ENCODE measurements around the gene TMEM123.

Gene TMEM123

GRCh38 chr11:102398297-102398696 lies 54.3 kb downstream of the TMEM123 start:
- Histone ChIP-seq H3K27ac (ENCODE audit: low read depth, low read length) (peak overlapping the region; percentile 54; the same call in 1 of the 2 replicates), H3K4me2 (ENCODE audit: low read depth, low read length, poor library complexity, severe bottlenecking) (no peak overlapping the region), H3K9me2 (replicated peaks; ENCODE audit: insufficient read depth, low read length) (no peaks in the 10 kb centered on the region), H2AFZ (ENCODE audit: low read depth, low read length, severe bottlenecking) (no peak overlapping the region), H4K20me1 (ENCODE audit: low read depth, low read length) (no peaks in the 10 kb centered on the region), H3K27me3 (ENCODE audit: low read length) (no peaks in the 10 kb centered on the region), H3F3A (ENCODE audit: insufficient read depth) (peaks cover 66% of the 10 kb centered on the region), H3K4me3 (ENCODE audit: insufficient read depth, low read length, poor library complexity, severe bottlenecking) (no peak overlapping the region), H3K9ac (ENCODE audit: low read length) (no peak overlapping the region), H3K36me3 (ENCODE audit: low read length) (peaks cover 64% of the 10 kb centered on the region), H3K9me3 (ENCODE audit: insufficient read depth, low read length) (no peaks in the 10 kb centered on the region), H3K79me2 (ENCODE audit: insufficient read depth, low read length) (peaks cover 20% of the 10 kb centered on the region)
- TF ChIP-seq EZH2phosphoT487 (conservative IDR thresholded peaks at IDR 0.05; ENCODE audit: low read length): no peak

GRCh38 chr11:102396708-102397563 lies 55.6 kb downstream of the TMEM123 start:
- H3K27ac ChIP-seq (ENCODE audit: low read depth, low read length): peak overlapping the region; percentile 54
- peaks cover 60% of the 10 kb centered on the region for H3K36me3 ChIP-seq (ENCODE audit: low read length)
- no peaks in the 10 kb centered on the region for H3K27me3 ChIP-seq (ENCODE audit: low read length)
- no peaks in the 10 kb centered on the region for H3K9me2 ChIP-seq (replicated peaks; ENCODE audit: insufficient read depth, low read length)
- H3K9ac ChIP-seq (ENCODE audit: low read length): no peak overlapping the region
- peaks cover 12% of the 10 kb centered on the region; the same call in 1 of the 2 replicates for H3K79me2 ChIP-seq (ENCODE audit: insufficient read depth, low read length)
- H2AFZ ChIP-seq (ENCODE audit: low read depth, low read length, severe bottlenecking): no peak overlapping the region
- no peak for TF ChIP-seq CTCF (IDR thresholded peaks at IDR 0.05; ENCODE audit: insufficient read depth, low read length, poor library complexity, severe bottlenecking)
- no peak for TF ChIP-seq EZH2phosphoT487 (conservative IDR thresholded peaks at IDR 0.05; ENCODE audit: low read length)
- peak overlapping the region; percentile 28 for H3K4me2 ChIP-seq (ENCODE audit: low read depth, low read length, poor library complexity, severe bottlenecking)
- H4K20me1 ChIP-seq (ENCODE audit: low read depth, low read length): no peaks in the 10 kb centered on the region
- H3K4me3 ChIP-seq (ENCODE audit: insufficient read depth, low read length, poor library complexity, severe bottlenecking): no peak overlapping the region
- H3K9me3 ChIP-seq (ENCODE audit: insufficient read depth, low read length): no peaks in the 10 kb centered on the region
- H3F3A ChIP-seq (ENCODE audit: insufficient read depth): peaks cover 68% of the 10 kb centered on the region

- Histone ChIP-seq H2AFZ (ENCODE audit: low read depth, low read length, severe bottlenecking) (no peak overlapping the region), H3F3A (ENCODE audit: insufficient read depth) (peaks cover 67% of the 10 kb centered on the region), H3K9me3 (ENCODE audit: insufficient read depth, low read length) (no peaks in the 10 kb centered on the region), H3K36me3 (ENCODE audit: low read length) (peaks cover 49% of the 10 kb centered on the region), H3K9ac (ENCODE audit: low read length) (no peak overlapping the region), H3K4me2 (ENCODE audit: low read depth, low read length, poor library complexity, severe bottlenecking) (peak overlapping the region; percentile 28), H3K27me3 (ENCODE audit: low read length) (no peaks in the 10 kb centered on the region), H3K4me3 (ENCODE audit: insufficient read depth, low read length, poor library complexity, severe bottlenecking) (no peak overlapping the region), H3K79me2 (ENCODE audit: insufficient read depth, low read length) (peaks cover 17% of the 10 kb centered on the region; the same call in 1 of the 2 replicates), H3K9me2 (replicated peaks; ENCODE audit: insufficient read depth, low read length) (no peaks in the 10 kb centered on the region), H3K27ac (ENCODE audit: low read depth, low read length) (peak overlapping the region; percentile 54), H4K20me1 (ENCODE audit: low read depth, low read length) (no peaks in the 10 kb centered on the region)
- TF ChIP-seq EZH2phosphoT487 (conservative IDR thresholded peaks at IDR 0.05; ENCODE audit: low read length) (no peak), CTCF (IDR thresholded peaks at IDR 0.05; ENCODE audit: insufficient read depth, low read length, poor library complexity, severe bottlenecking) (no peak)
These were observed 56.7 kb downstream of the TMEM123 start for GRCh38 chr11:102395720-102396393.

Data from SU-DHL-6 (cell line).